ENCODE data around the gene FANCC.

- no peak for TF ChIP-seq CTCF (IDR thresholded peaks at IDR 0.05)
- TF ChIP-seq EP300 (IDR thresholded peaks at IDR 0.05; ENCODE audit: borderline replicate concordance in 1 of 2, low read depth in 1 of 2, low read length in 1 of 2): no peak
- no peak for TF ChIP-seq ELF1 (IDR thresholded peaks at IDR 0.05)
- no peak for TF ChIP-seq RAD21 (IDR thresholded peaks at IDR 0.05; ENCODE audit: low read length)
- no peak for TF ChIP-seq MXI1 (IDR thresholded peaks at IDR 0.05; ENCODE audit: low read depth, low read length)
- TF ChIP-seq FOXJ3 (CRISPR knock-in tag; IDR thresholded peaks at IDR 0.05): no peak
- TF ChIP-seq RFX5 (IDR thresholded peaks at IDR 0.05; ENCODE audit: low read length): no peak
Measured at GRCh38 chr9:95111716-95112115, 205.8 kb downstream of the FANCC start.
